HepG2 (cell line): Measurements from ENCODE around the gene PPOX. TPM values are rescaled to one million over a fixed set of nuclear protein-coding genes. Genes with fewer than 3 reads are reported as not detected.
A peak's percentile ranks its signal among the peaks of the same experiment; 100 is the strongest.

Source experiments
- ELF3 ChIP-seq: IDR thresholded peaks from 2 replicates; pipeline ENCODE4 v1.6.1; 2016; ENCODE audit warnings: missing genetic modification reagents, missing compliant biosample characterization
- ERF ChIP-seq: IDR thresholded peaks from 2 replicates; pipeline ENCODE4 v1.6.1; 2018; ENCODE audit warnings: missing biosample characterization, missing genetic modification reagents
- MTA1 ChIP-seq: sonication (generic); formaldehyde crosslinking; IDR thresholded peaks from 2 replicates; pipeline ENCODE4 v1.4.0; 2020; ENCODE audit warnings: missing genetic modification reagents, mild to moderate bottlenecking, borderline replicate concordance
- NFYC ChIP-seq: IDR thresholded peaks from 2 replicates; pipeline ENCODE4 v1.6.1; 2016; ENCODE audit warnings: missing genetic modification reagents, missing compliant biosample characterization
- POLR2G ChIP-seq: fragments of 200-400 bp; formaldehyde crosslinking; IDR thresholded peaks from 2 replicates; pipeline ENCODE4 v1.6.1; 2018; ENCODE audit warnings: mild to moderate bottlenecking, low read depth, low read length, moderate library complexity
- SOX5 ChIP-seq: IDR thresholded peaks from 2 replicates; pipeline ENCODE4 v1.6.1; 2016; ENCODE audit warnings: borderline replicate concordance
- TBX2 ChIP-seq: sonication (generic); formaldehyde crosslinking; IDR thresholded peaks from 2 replicates; pipeline ENCODE4 v1.5.0; 2020; ENCODE audit warnings: missing genetic modification reagents, mild to moderate bottlenecking, borderline replicate concordance
- ZBTB7A ChIP-seq: sonication (generic); formaldehyde crosslinking; IDR thresholded peaks from 2 replicates; pipeline ENCODE4 v1.8.0; 2022; ENCODE audit warnings: mild to moderate bottlenecking, missing genetic modification reagents
- ZNF430 ChIP-seq: sonication (generic); formaldehyde crosslinking; IDR thresholded peaks from 2 replicates; pipeline ENCODE4 v1.9.0; 2021; ENCODE audit warnings: mild to moderate bottlenecking, missing genetic modification reagents
- ZNF589 ChIP-seq: sonication (generic); formaldehyde crosslinking; conservative IDR thresholded peaks from 2 replicates; pipeline ENCODE4 v1.8.0; 2022; ENCODE audit warnings: mild to moderate bottlenecking, moderate library complexity, missing genetic modification reagents
- ZNF660 ChIP-seq: sonication (generic); formaldehyde crosslinking; IDR thresholded peaks from 2 replicates; pipeline ENCODE4 v1.5.1; 2020; ENCODE audit warnings: mild to moderate bottlenecking, low read depth, missing genetic modification reagents, borderline replicate concordance
- ZNF746 ChIP-seq: sonication (generic); formaldehyde crosslinking; IDR thresholded peaks from 2 replicates; pipeline ENCODE4 v1.8.0; 2022; ENCODE audit warnings: mild to moderate bottlenecking, missing genetic modification reagents
- ZSCAN22 ChIP-seq: sonication (generic); formaldehyde crosslinking; IDR thresholded peaks from 2 replicates; pipeline ENCODE4 v1.4.0; 2020; ENCODE audit warnings: mild to moderate bottlenecking, missing genetic modification reagents
- ZSCAN9 ChIP-seq: IDR thresholded peaks from 2 replicates; pipeline ENCODE4 v1.6.1; 2016; ENCODE audit warnings: borderline replicate concordance
- polyA plus RNA-seq, 8 experiments: library from polyadenylated mRNA; depleted of rRNA in 3 of 8; stranded (reverse) in 7 of 8; unstranded in 1 of 8; fragments of >200 nt; fragmentation: Illumina TruSeq in 4 of 8; extraction: Trizol in 4 of 8; gene quantifications; 2 replicates each; pipeline versions ENCODE4 v1.2.1 to v1.2.3, GENCODE V29; 2011 to 2016; ENCODE audit warnings: low read depth in 4 of 8, missing spikeins in 1 of 8, mixed read lengths in 1 of 8; ENCODE audit not compliant: insufficient read depth in 1 of 8
- total RNA-seq, 5 experiments: library from RNA; depleted of rRNA; stranded (reverse); fragments of >200 nt; fragmentation: Illumina TruSeq; extraction: Trizol; gene quantifications; 2 replicates each; pipeline ENCODE4 v1.2.3, GENCODE V29; 2016; ENCODE audit warnings: low read depth in 1 of 5
- TF ChIP-seq, protein P1 (sequence below): sonication (generic); formaldehyde crosslinking; IDR thresholded peaks from 2 replicates; pipeline ENCODE4 v1.4.0; 2020; ENCODE audit warnings: mild to moderate bottlenecking, low read depth, missing genetic modification reagents
- TF ChIP-seq, protein P2 (sequence below): sonication (generic); formaldehyde crosslinking; IDR thresholded peaks from 2 replicates; pipeline ENCODE4 v1.9.0; 2022; ENCODE audit warnings: missing genetic modification reagents, mild to moderate bottlenecking, borderline replicate concordance
- TF ChIP-seq, protein P3 (sequence below): sonication (generic); formaldehyde crosslinking; IDR thresholded peaks from 2 replicates; pipeline ENCODE4 v1.5.0; 2020; ENCODE audit warnings: mild to moderate bottlenecking, missing genetic modification reagents
- TF ChIP-seq, protein P4 (sequence below): sonication (generic); formaldehyde crosslinking; IDR thresholded peaks from 2 replicates; pipeline ENCODE4 v1.4.0; 2020; ENCODE audit warnings: missing genetic modification reagents, low read depth, mild to moderate bottlenecking, borderline replicate concordance
- TF ChIP-seq, protein P5 (sequence below): sonication (generic); formaldehyde crosslinking; conservative IDR thresholded peaks from 2 replicates; pipeline ENCODE4 v1.4.0; 2020; ENCODE audit warnings: mild to moderate bottlenecking, missing genetic modification reagents, moderate library complexity

PPOX gene
- total and polyA plus RNA-seq, 2 of the 13 experiments (the other 11 are each of a cell fraction or from before 2014, with no cell fraction given), result 15.5 to 27.7 TPM

DNA sequence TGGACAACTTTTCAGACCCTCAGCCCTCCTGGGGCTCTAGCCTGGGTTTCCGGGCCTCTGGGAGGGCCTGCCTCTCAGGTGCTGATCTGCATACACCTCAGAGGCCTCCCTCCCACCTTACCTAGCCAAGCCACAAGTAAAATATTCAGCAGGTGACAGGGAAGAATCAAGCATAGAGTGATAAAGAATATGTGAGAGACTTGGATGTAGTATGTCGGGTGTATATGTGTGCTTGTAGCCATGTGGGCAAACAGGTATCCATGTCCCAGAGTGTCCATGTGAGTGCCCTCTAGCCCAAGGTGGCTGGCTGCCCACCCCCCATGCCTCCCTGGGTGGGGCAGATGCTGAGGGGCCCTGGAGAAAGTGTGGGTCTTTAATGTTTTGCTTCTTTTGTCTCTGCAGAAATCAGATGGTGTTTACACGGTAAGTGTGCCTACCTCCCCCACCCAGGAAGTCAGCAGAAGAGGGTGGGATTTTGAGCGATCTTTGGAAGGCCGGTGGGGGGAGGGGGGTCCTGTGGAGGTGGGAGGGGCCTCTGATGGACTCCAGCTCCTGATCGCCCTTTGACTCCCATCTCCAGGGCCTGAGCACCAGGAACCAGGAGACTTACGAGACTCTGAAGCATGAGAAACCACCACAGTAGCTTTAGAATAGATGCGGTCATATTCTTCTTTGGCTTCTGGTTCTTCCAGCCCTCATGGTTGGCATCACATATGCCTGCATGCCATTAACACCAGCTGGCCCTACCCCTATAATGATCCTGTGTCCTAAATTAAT lies 52.3 kb downstream of the PPOX start (continued):
- TF ChIP-seq, protein P1, sequence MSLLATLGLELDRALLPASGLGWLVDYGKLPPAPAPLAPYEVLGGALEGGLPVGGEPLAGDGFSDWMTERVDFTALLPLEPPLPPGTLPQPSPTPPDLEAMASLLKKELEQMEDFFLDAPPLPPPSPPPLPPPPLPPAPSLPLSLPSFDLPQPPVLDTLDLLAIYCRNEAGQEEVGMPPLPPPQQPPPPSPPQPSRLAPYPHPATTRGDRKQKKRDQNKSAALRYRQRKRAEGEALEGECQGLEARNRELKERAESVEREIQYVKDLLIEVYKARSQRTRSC (CRISPR knock-in tag), result 0 out of 2 replicates have a peak, but pooled peaks have one; percentile 64
- peak; percentile 68; the same call in 1 of the 2 replicates for TF ChIP-seq ELF3
- peak; percentile 73; the same call in 1 of the 2 replicates for TF ChIP-seq MTA1 (CRISPR knock-in tag)
- TF ChIP-seq NFYC, result 0 out of 2 replicates have a peak, but pooled peaks have one; percentile 27
- TF ChIP-seq ZNF430 (CRISPR knock-in tag), result peak; percentile 87
- TF ChIP-seq ZNF589 (CRISPR knock-in tag), result peak; percentile 12; the same call in 1 of the 2 replicates
- no peak for TF ChIP-seq ZSCAN22 (CRISPR knock-in tag)
- peak; percentile 90 for TF ChIP-seq SOX5
- TF ChIP-seq, protein P2, sequence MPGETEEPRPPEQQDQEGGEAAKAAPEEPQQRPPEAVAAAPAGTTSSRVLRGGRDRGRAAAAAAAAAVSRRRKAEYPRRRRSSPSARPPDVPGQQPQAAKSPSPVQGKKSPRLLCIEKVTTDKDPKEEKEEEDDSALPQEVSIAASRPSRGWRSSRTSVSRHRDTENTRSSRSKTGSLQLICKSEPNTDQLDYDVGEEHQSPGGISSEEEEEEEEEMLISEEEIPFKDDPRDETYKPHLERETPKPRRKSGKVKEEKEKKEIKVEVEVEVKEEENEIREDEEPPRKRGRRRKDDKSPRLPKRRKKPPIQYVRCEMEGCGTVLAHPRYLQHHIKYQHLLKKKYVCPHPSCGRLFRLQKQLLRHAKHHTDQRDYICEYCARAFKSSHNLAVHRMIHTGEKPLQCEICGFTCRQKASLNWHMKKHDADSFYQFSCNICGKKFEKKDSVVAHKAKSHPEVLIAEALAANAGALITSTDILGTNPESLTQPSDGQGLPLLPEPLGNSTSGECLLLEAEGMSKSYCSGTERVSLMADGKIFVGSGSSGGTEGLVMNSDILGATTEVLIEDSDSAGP (CRISPR knock-in tag), result peak; percentile 46
- TF ChIP-seq, protein P3, sequence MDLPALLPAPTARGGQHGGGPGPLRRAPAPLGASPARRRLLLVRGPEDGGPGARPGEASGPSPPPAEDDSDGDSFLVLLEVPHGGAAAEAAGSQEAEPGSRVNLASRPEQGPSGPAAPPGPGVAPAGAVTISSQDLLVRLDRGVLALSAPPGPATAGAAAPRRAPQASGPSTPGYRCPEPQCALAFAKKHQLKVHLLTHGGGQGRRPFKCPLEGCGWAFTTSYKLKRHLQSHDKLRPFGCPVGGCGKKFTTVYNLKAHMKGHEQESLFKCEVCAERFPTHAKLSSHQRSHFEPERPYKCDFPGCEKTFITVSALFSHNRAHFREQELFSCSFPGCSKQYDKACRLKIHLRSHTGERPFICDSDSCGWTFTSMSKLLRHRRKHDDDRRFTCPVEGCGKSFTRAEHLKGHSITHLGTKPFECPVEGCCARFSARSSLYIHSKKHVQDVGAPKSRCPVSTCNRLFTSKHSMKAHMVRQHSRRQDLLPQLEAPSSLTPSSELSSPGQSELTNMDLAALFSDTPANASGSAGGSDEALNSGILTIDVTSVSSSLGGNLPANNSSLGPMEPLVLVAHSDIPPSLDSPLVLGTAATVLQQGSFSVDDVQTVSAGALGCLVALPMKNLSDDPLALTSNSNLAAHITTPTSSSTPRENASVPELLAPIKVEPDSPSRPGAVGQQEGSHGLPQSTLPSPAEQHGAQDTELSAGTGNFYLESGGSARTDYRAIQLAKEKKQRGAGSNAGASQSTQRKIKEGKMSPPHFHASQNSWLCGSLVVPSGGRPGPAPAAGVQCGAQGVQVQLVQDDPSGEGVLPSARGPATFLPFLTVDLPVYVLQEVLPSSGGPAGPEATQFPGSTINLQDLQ (CRISPR knock-in tag), result 0 out of 2 replicates have a peak, but pooled peaks have one; percentile 61
- TF ChIP-seq ZBTB7A (CRISPR knock-in tag), result peak; percentile 90
- peak; percentile 84 for TF ChIP-seq POLR2G
- TF ChIP-seq, protein P4, sequence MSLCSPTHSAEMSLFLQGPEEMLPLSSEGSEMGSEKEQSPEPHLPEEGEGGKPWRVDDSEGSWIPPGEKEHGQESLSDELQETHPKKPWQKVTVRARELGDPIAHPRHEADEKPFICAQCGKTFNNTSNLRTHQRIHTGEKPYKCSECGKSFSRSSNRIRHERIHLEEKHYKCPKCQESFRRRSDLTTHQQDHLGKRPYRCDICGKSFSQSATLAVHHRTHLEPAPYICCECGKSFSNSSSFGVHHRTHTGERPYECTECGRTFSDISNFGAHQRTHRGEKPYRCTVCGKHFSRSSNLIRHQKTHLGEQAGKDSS (CRISPR knock-in tag), result 0 out of 2 replicates have a peak, but pooled peaks have one; percentile 28
- TF ChIP-seq ERF (CRISPR knock-in tag), result peak; percentile 73
- no peak for TF ChIP-seq ZNF660
- TF ChIP-seq, protein P5, sequence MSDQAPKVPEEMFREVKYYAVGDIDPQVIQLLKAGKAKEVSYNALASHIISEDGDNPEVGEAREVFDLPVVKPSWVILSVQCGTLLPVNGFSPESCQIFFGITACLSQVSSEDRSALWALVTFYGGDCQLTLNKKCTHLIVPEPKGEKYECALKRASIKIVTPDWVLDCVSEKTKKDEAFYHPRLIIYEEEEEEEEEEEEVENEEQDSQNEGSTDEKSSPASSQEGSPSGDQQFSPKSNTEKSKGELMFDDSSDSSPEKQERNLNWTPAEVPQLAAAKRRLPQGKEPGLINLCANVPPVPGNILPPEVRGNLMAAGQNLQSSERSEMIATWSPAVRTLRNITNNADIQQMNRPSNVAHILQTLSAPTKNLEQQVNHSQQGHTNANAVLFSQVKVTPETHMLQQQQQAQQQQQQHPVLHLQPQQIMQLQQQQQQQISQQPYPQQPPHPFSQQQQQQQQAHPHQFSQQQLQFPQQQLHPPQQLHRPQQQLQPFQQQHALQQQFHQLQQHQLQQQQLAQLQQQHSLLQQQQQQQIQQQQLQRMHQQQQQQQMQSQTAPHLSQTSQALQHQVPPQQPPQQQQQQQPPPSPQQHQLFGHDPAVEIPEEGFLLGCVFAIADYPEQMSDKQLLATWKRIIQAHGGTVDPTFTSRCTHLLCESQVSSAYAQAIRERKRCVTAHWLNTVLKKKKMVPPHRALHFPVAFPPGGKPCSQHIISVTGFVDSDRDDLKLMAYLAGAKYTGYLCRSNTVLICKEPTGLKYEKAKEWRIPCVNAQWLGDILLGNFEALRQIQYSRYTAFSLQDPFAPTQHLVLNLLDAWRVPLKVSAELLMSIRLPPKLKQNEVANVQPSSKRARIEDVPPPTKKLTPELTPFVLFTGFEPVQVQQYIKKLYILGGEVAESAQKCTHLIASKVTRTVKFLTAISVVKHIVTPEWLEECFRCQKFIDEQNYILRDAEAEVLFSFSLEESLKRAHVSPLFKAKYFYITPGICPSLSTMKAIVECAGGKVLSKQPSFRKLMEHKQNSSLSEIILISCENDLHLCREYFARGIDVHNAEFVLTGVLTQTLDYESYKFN (CRISPR knock-in tag), result peak; percentile 98
- 0 out of 2 replicates have a peak, but pooled peaks have one; percentile 22 for TF ChIP-seq ZSCAN9 (CRISPR knock-in tag)
- peak; percentile 81 for TF ChIP-seq TBX2
- TF ChIP-seq ZNF746 (CRISPR knock-in tag), result peak; percentile 82
